ENCODE measurements around the gene UCN2. TPM values are rescaled to one million over a fixed set of nuclear protein-coding genes. Genes with fewer than 3 reads are reported as not detected.

Gene UCN2
- total RNA-seq, 2 donors from 2014 or later = not detected

DNA sequence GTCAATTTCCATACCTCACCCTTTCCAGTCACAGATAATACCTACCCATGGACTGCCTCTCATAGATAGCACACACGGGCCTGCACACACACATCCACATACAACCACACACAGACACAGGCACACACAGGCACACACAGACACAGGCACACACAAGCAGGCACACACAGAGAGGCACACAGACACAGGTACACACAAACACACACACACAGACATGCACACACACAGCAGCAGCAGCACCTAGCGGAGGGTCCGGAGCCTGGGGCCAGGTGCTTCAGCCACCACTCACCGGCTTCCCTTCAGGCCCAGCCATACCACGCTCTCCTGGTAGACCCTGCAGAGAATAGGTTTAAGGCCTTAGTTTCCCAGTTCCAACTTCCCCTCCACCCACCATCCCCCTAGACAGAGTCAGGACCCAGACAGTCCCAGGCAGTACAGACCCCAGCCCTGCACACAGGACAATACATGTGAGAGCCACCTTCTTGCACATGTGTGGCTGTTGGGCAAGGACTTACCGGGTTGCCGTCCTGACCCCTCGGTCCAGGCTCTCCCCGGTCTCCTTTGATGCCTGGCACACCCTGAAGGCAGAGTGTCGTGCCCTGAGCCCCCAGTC is 10.5 kb upstream of the UCN2 start:
- H3K4me3 ChIP-seq = no peak overlapping the region
- no peak for DNase-seq (ENCODE audit: low spot score)
- no peaks in the 10 kb centered on the region for H3K27me3 ChIP-seq
- H3K9me3 ChIP-seq = no peaks in the 10 kb centered on the region
- H3K4me1 ChIP-seq = no peaks in the 10 kb centered on the region
- H3K36me3 ChIP-seq = no peaks in the 10 kb centered on the region
- H3K27ac ChIP-seq = no peak overlapping the region
- TF ChIP-seq CTCF (IDR thresholded peaks at IDR 0.05) = no peak

- H3K27ac ChIP-seq = no peak overlapping the region
- no peaks in the 10 kb centered on the region for H3K27me3 ChIP-seq
- no peak overlapping the region for H3K4me3 ChIP-seq
- DNase-seq (ENCODE audit: low spot score) = no peak
- no peak for TF ChIP-seq CTCF (IDR thresholded peaks at IDR 0.05)
- no peaks in the 10 kb centered on the region for H3K9me3 ChIP-seq
- H3K4me1 ChIP-seq = no peaks in the 10 kb centered on the region
- no peaks in the 10 kb centered on the region for H3K36me3 ChIP-seq
These were observed 8.9 kb upstream of the UCN2 start for GRCh38 chr3:48572517-48572916.

DNA sequence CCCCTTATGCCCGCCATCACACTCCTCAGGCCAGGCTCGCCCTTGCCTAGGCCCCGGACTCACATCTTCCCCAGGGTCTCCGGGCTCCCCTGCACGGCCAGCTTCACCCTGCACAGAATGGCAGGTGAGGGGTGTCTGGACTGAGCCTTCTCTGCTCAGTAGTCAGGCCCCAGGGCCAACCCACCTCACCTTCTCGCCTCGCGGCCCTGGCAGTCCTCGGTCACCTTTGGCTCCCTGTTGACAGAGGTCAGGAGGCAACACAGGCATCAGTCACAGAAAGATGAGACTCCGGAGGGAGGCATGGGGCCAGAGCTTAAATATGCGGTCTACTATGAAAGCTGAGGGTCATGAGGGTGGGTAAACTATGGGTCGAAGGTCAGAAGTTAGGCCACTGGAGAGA is 8.4 kb upstream of the UCN2 start:
- TF ChIP-seq CTCF (IDR thresholded peaks at IDR 0.05) = no peak
- H3K27ac ChIP-seq = no peak overlapping the region
- H3K4me1 ChIP-seq = no peaks in the 10 kb centered on the region
- H3K27me3 ChIP-seq = no peaks in the 10 kb centered on the region
- H3K4me3 ChIP-seq = no peak overlapping the region
- H3K9me3 ChIP-seq = no peaks in the 10 kb centered on the region
- DNase-seq (ENCODE audit: low spot score) = no peak
- no peaks in the 10 kb centered on the region for H3K36me3 ChIP-seq

DNA sequence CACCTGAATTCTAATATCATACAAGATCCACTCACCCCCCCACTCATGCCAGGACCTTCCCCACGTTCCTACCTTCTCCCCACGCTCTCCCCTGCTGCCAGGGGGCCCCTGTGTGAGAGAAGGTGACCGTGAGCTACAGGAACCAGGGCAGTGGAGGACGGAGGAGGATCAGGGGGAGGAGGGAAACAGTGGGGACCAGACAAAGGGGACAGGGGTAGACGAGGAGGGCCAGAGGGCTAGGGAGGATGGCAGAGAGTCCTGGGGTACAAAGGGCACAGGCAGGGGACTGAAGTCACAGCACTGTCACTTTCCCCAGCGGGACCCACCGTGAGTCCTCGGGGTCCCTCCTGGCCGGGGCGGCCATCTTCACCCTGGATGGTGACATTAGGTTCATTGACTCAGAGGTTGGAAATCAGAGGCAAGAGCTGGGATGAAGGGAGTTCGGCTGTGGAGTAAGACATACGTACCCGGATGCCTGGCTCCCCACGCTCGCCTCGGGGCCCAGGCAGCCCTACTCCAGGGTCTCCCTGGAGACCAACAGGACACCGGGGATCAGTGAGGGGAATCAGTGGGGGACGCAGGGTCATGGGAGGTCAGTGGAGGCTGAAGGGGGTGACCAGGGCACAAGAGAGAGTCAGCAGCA is 6.3 kb upstream of the UCN2 start:
- Histone ChIP-seq H3K9me3 (no peaks in the 10 kb centered on the region), H3K4me1 (no peaks in the 10 kb centered on the region), H3K4me3 (no peak overlapping the region), H3K36me3 (no peaks in the 10 kb centered on the region), H3K27ac (no peak overlapping the region), H3K27me3 (no peaks in the 10 kb centered on the region)
- DNase-seq (ENCODE audit: low spot score) = no peak
- no peak for TF ChIP-seq CTCF (IDR thresholded peaks at IDR 0.05)

DNA sequence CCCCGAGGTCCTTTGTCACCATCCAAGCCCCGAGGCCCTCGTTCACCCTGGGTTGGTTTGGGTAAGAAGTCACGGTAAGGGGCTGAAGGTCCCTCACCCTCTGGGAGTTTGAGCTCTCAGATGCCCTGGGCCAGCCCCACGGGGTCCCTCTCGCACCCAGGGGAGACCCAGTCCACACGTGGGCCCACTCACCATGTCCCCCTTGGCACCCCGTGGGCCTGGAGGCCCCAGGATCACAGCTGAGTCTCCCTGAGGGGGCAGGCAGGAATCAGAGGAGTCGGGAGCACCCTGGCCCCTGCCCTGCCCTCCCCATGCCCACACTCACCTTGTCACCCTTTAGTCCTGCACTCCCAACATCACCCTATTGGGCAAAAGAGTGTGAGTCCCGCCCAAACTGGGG is 5.8 kb upstream of the UCN2 start:
- TF ChIP-seq CTCF (IDR thresholded peaks at IDR 0.05) = no peak
- Histone ChIP-seq H3K4me1 (no peaks in the 10 kb centered on the region), H3K9me3 (no peaks in the 10 kb centered on the region), H3K27ac (no peak overlapping the region), H3K36me3 (no peaks in the 10 kb centered on the region), H3K4me3 (no peak overlapping the region), H3K27me3 (no peaks in the 10 kb centered on the region)
- no peak for DNase-seq (ENCODE audit: low spot score)

DNA sequence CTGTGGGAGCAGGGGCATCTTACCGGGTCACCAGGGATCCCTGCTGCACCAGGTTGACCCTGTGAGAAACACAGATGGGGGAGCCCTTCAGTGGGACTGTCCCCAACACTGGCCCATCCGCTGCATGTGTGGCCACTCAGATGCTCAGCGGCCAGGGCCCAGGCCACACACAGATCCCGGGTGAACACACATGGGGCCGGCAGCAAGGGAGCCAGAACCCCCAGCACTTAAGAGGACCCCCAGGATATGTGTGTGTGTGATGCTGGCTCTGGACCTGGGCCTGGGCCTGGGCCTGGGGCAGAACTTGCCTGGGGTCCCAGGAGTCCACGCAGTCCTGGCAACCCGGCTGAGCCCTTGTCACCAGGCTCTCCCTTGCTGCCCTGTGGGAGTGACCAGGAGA is 4.9 kb upstream of the UCN2 start:
- H3K4me1 ChIP-seq = no peaks in the 10 kb centered on the region
- no peak for TF ChIP-seq CTCF (IDR thresholded peaks at IDR 0.05)
- no peaks in the 10 kb centered on the region for H3K9me3 ChIP-seq
- no peak overlapping the region for H3K27ac ChIP-seq
- H3K36me3 ChIP-seq = no peaks in the 10 kb centered on the region
- no peak for DNase-seq (ENCODE audit: low spot score)
- no peak overlapping the region for H3K4me3 ChIP-seq
- H3K27me3 ChIP-seq = no peaks in the 10 kb centered on the region
